Measurements from ENCODE around the gene SPACA4.

DNA sequence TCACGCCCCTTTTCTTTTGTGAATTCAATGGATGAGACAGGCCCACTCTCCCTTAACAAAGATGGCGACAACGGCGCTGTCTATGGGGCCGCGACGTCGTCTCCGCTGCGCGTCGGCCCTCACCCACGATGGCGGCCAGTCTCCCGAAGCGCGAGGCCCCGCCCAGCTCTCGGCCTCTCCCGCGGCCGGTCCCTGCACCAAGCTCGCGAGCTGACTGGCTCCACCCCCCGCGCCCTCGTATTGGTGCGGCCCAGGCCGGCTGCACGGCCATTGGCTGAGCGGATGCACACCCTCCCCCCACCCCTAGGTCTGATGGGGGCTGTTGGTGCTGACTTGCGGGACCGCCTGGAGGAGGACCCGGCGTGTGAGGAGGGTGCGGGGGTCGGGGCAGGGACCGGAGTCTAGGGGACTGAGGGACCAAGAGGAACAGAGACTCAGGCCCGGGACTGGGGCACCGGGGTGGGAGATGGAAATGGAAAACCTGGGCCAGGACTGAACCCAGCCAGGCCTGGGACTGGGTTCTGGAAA, 17.6 kb downstream of the SPACA4 start:
- TF ChIP-seq, protein P1, sequence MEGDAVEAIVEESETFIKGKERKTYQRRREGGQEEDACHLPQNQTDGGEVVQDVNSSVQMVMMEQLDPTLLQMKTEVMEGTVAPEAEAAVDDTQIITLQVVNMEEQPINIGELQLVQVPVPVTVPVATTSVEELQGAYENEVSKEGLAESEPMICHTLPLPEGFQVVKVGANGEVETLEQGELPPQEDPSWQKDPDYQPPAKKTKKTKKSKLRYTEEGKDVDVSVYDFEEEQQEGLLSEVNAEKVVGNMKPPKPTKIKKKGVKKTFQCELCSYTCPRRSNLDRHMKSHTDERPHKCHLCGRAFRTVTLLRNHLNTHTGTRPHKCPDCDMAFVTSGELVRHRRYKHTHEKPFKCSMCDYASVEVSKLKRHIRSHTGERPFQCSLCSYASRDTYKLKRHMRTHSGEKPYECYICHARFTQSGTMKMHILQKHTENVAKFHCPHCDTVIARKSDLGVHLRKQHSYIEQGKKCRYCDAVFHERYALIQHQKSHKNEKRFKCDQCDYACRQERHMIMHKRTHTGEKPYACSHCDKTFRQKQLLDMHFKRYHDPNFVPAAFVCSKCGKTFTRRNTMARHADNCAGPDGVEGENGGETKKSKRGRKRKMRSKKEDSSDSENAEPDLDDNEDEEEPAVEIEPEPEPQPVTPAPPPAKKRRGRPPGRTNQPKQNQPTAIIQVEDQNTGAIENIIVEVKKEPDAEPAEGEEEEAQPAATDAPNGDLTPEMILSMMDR (conservative IDR thresholded peaks at IDR 0.05; ENCODE audit: low read length) = no peak
- TF ChIP-seq EZH2phosphoT487 (IDR thresholded peaks at IDR 0.05; ENCODE audit: borderline replicate concordance) = no peak
